NCI-H460 (cell line): ENCODE data around the gene KIAA0232. TPM values are rescaled to one million over a fixed set of nuclear protein-coding genes. Genes with fewer than 3 reads are reported as not detected.
"Not testable (repeated sequence)": the region's sequence is repeated elsewhere in the genome, so short reads cannot be mapped to it uniquely, and the experiment has no call there.

Experiments used
- DNase-seq: peaks from one replicate; pipeline ENCODE4 v3.0.0-alpha.2; 2016; ENCODE audit warnings: low read depth; ENCODE audit errors: extremely low read depth
- total RNA-seq: library from RNA; depleted of rRNA; stranded (reverse); fragments of >200 nt; shearing (Covaris generic); gene quantifications from 2 replicates; pipeline ENCODE4 v1.2.3, GENCODE V29; 2014

KIAA0232 gene
- total RNA-seq, 1 experiment from 2014 or later = 12.0 TPM

GRCh38 chr4:6803246-6803645 is 20.7 kb downstream of the KIAA0232 start:
- no peak for DNase-seq

- no peak for DNase-seq
These were observed 21.7 kb downstream of the KIAA0232 start for GRCh38 chr4:6804082-6804752.

GRCh38 chr4:6806924-6807626 is 24.5 kb downstream of the KIAA0232 start:
- no peak for DNase-seq

- DNase-seq = no peak
These were observed 25.7 kb downstream of the KIAA0232 start for GRCh38 chr4:6808259-6808658.

- DNase-seq = no peak
These were observed 28.6 kb downstream of the KIAA0232 start for GRCh38 chr4:6811165-6811564.

- DNase-seq = no peak
These were observed 30.2 kb downstream of the KIAA0232 start for GRCh38 chr4:6812766-6813165.

GRCh38 chr4:6813725-6814124 is 31.2 kb downstream of the KIAA0232 start:
- DNase-seq = no peak

- DNase-seq = no peak
These were observed 32.7 kb downstream of the KIAA0232 start for GRCh38 chr4:6815029-6815836.

- no peak for DNase-seq
These were observed 36.8 kb downstream of the KIAA0232 start for GRCh38 chr4:6819295-6819694.

- DNase-seq = no peak
These were observed 38.2 kb downstream of the KIAA0232 start for GRCh38 chr4:6820695-6821094.

- DNase-seq = no peak
These were observed 41.5 kb downstream of the KIAA0232 start for GRCh38 chr4:6824071-6824470.

GRCh38 chr4:6824772-6825402 is 42.4 kb downstream of the KIAA0232 start:
- no peak for DNase-seq

- DNase-seq = no peak
These were observed 42.9 kb downstream of the KIAA0232 start for GRCh38 chr4:6825403-6825802.

GRCh38 chr4:6826781-6827508 is 44.4 kb downstream of the KIAA0232 start:
- DNase-seq = no peak

GRCh38 chr4:6829086-6829485 is 46.6 kb downstream of the KIAA0232 start:
- DNase-seq = no peak

- DNase-seq = no peak
These were observed 52.3 kb downstream of the KIAA0232 start for GRCh38 chr4:6834867-6835266.

- DNase-seq = not testable (repeated sequence)
These were observed 53.1 kb downstream of the KIAA0232 start for GRCh38 chr4:6835616-6836015.

- DNase-seq = not testable (repeated sequence)
These were observed 54.6 kb downstream of the KIAA0232 start for GRCh38 chr4:6837106-6837505.

- no peak for DNase-seq
These were observed 57.1 kb downstream of the KIAA0232 start for GRCh38 chr4:6839579-6839978.
